Activated CD8-positive, alpha-beta memory T cell treated with anti-CD3 and anti-CD28 coated beads for 48 hours (primary cell): ENCODE data around the gene C11orf21.
"Not testable (repeated sequence)": the region's sequence is repeated elsewhere in the genome, so short reads cannot be mapped to it uniquely, and the experiment has no call there.

Source experiments
- DNase-seq, 3 experiments: peaks; one replicate each; pipeline ENCODE4 v3.0.0-alpha.2; 2020; ENCODE audit warnings: low read depth in 2 of 3, low spot score in 2 of 3

Gene C11orf21

DNA sequence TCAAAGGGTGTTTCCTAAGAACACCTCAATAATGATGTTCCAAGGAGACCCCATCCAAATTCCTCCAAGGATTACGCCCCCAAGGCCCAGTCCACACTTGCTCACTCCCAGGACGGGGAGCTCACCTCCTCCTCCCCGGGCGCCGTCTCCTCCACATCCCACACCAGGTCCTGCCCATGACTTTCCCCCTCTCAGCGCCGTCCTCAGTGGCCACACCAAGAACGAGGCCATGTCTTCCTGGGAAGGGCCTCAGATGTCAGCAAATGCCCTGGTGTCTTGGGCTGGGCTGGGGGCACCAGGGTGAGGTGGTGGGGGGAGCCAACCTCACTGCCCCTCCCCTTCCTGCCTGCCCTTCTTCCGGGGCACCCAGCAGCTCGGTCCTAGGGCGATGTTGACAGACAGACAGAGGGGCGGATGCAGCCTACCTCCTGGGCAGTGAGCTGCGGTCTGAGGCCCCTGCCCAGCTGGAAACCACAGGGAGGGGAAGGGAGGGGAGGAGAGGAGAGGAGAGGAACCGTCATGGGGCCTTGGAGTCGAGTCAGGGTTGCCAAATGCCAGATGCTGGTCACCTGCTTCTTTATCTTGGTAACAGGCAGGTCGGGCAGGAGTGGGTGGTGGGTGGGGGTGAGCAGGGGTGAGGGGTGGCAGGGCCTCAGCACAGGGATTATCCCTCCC, at the start of gene C11orf21, which contains the start of gene TSPAN32:
C11orf21 (minus strand) TSS at position 288 of the 675 bp plus-strand sequence; CDS start at position 178, 110 bp downstream.
TSPAN32 (plus strand) TSS at position 383 of the 675 bp plus-strand sequence; CDS start at position 520, 137 bp downstream.
- peak in 1 of 3 experiments; percentile 32 for DNase-seq

DNA sequence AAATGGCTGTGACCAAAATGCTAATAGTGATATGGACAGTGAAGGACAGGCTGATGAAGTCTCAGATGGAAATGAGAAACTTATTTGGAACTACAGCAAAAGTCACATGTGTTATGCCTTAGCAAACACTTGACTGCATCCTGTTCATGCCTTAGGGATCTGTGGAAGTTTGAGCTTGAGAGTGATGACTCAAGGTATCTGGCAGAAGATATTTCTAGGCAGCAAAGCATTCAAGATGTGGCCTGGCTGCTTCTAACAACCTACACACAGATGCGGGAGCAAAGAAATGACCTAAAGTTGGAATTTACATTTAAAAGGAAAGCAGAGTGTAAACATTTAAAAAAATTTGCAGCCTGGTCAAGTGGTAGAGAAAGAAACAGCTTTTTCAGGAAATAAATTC, 47.3 kb upstream of the C11orf21 start:
- DNase-seq, result no peak

DNA sequence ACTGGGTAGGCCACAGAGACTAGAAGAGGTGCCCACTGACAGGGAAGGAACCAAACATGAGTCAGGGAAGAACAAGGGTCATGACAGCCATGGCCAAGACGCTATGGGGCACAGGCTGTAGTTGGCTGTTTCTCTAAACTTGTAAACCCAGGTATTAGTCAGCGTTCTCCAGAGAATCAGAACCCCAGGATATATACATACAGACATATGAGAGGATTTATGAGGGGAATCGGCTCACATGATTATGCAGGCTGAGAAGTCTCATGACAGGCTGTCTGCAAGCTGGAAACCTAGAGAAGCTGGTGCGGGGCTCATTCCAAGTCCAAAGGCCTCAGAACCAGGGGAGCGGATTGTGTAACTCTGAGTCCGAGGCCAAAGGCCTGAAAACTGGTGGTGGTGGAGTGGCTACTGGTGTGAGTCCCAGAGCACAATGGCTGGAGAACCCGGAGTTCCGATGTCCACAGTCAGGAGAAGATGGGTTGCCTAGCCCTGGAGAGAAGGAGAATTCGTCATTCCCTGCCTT, 45.7 kb upstream of the C11orf21 start:
- DNase-seq, result no peak

DNA sequence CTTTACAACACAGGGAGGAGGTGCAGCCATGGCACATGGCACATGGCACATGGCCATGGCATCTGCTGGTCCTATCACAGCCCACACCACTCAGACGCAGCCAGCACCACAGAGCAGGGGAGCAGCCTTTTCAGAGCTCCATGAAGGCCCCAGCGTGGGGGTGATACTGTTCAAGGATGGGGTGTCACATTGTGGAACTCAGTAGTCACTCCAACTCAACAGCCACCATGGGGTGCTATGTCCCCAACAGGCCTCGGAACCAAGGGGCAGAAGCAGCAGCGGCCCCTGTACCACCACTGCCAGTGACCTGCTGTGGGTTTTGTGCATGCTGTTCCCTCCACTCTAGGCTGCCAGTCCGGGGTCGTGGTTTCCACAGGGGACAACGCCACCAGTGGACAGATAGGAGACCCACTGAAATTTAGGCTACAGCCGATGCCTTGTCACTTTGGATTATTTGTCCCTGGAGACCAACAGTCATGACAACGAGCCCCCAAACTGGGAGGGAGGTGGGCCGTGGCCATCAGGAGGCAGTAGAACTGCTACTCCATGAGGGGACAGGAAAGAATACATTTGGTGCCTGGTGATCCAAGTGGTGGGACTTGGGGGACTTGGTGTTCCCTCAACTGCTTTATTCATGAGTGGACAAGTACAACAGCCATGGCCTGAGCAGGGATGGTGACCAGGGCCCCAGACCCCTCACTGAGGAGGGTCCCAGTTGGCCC, 45.0 kb upstream of the C11orf21 start:
- no peak for DNase-seq

DNA sequence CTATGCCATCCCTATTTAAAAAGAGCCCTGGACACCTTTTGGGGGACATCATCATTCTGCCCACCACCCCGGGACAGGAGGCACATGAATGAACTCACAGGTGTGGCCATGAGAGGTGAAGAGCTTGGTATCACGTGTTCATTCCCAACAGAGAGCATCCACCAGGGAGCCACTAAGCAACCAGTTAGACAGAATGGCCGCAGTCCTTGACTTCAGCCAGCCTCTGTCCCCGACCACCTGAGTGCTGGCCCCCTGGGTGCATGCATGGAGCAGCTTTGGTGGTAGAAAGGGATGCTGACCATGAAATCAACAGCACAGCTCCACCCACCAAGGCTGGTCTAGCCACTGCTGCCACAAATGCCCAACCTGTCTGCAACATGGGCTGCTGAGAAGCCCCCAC, 44.3 kb upstream of the C11orf21 start:
- DNase-seq, result no peak

DNA sequence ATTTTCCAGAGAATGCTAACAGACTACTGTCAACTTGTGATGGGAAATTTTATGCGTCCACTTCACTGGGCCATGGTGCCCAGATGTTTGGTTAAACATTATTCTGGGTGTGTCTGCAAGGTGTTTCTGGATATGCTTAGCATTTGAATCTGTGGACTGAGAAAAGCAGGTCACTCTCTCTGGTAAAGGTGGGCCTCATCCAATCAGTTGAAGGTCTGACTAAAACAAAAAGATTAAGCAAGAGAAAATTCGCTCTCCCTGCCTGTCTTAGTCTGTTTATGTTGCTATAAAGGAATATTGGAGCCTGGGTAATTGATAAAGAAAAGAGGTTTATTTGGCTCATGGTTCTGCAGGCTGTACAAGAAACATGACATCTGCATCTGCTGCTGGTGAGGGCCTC, 43.3 kb upstream of the C11orf21 start:
- no peak for DNase-seq

DNA sequence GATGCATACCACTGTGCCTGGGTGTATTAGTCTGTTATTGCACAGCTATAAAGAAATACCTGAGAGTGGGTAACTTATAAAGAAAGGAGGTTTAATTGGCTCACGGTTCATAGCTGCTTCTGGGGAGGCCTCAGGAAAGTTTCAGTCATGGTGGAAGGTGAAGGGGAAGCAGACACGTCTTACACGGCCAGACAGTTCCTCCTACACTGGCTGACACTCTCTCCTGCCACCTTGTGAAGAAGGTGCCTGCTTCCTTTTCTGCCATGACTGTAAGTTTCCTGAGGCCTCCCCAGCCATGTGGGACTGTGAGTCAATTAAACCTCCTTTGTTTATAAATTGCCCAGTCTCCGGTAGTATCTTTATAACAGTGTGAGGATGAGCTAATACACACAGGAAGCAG, 41.8 kb upstream of the C11orf21 start:
- no peak for DNase-seq

DNA sequence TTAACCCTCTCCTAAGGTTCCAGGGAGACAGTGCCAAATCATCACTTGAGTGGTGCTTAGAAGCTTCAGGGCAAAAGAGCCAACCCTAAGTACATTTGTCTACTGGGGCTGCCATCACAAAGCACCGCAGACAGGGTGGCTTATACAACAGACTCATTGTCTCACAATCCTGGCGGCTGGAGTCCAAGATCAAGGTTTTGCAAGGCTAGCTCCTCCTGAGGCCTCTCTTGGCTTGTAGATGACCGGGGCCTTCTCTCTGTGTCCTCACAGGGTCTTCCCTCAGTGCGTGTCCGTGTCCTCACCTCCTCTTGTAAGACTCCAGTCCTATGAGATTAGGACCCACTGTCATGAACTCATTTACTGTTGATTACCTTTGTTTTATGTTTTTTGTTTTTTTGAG, 41.3 kb upstream of the C11orf21 start:
- no peak for DNase-seq

DNA sequence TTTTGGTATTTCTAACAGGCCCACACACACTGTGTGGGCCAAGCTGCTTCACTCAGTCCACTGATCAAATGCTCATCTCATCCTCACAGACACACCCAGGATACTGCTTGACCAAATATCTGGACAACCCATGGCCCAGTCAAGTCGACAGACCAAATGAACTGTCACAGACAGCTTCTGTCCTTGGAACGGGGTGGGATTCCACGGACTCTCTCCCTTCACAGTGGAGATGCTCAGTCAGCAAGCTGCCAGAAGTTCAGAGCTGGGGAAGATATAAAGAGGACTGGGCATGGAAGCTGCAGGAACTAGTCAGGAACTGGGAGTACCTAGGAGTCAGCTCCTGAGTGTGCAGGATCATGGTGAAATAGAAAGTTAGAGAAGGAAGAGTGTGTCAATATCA, 40.8 kb upstream of the C11orf21 start:
- DNase-seq, result no peak

DNA sequence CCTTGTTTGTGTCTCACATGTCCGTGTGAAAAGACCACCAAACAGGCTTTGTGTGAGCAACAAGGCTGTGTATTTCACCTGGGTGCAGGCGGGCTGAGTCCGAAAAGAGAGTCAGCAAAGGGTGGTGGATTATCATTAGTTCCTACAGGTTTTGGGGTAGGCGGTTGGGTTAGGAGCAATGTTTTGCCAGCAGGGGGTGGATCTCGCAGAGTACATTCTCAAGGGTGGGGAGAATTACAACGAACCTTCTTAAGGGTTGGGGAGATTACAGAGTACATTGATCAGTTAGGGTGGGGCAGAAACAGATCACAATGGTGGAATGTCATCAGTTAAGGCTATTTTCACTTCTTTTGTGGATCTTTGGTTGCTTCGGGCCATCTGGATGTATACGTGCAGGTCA, 37.0 kb upstream of the C11orf21 start:
- DNase-seq, result not testable (repeated sequence)

DNA sequence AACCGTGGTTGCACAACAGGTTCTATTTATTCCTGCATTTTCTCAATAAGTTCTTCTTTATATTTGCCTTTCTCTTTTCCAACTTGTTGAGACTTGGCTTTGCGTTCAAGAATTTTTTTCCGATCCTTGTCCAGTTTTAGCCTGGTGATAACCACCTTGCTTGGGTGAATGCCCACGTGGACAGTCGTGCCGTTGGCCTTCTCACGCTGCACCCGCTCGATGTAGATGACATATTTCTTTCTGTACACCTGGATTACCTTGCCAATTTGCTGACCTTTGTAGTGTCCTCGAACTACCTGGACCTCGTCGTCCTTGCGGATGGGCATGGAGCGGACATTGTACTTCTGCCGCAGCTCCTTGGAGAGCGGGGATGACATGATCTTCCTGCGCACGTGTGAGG, 33.6 kb upstream of the C11orf21 start:
- DNase-seq, result not testable (repeated sequence)

DNA sequence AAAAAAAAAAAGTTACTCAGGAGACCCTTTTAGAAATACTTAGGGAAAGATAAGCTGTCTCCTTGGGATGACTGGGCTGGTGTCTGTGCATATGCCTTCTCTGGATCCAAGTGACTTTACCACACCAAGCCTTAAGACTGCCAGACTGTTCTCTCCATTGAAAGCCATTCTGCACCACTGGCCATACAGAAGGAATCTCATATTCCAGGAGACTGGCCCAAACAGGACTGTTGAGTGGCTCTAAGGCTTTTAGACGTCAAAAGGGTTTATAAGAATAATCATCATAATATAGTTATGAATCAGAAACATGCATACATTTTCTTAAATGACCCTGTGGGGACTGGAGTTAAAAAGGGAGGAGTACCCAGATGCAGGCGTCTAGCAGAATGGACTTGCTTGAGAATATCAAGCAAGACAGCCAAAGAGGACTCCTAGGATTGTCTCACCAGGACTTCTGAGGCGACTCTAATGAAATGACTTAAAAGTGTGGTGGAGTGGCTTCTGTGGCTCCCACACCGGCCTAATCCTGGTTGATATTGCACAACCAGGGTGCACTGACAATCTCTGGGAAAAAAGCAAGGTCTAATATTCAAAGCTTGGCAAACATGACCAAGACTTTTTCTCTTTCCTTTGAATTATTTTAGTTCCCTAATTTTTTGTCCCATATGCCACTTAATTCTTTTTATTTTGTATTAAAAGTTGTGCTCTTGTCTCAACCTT, 31.9 kb upstream of the C11orf21 start:
- DNase-seq, result not testable (repeated sequence)

DNA sequence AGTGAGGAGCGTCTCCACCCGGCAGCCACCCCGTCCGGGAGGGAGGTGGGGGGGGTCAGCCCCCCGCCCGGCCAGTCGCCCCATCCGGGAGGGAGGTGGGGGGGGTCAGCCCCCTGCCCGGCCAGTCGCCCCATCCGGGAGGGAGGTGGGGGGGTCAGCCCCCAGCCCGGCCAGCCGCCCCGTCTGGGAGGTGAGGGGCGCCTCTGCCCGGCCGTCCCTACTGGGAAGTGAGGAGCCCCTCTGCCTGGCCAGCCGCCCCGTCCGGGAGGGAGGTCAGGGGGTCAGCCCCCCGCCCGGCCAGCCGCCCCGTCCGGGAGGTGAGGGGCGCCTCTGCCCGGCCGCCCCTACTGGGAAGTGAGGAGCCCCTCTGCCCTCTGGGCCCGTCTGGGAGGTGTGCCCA, 30.9 kb upstream of the C11orf21 start:
- DNase-seq, result not testable (repeated sequence)

DNA sequence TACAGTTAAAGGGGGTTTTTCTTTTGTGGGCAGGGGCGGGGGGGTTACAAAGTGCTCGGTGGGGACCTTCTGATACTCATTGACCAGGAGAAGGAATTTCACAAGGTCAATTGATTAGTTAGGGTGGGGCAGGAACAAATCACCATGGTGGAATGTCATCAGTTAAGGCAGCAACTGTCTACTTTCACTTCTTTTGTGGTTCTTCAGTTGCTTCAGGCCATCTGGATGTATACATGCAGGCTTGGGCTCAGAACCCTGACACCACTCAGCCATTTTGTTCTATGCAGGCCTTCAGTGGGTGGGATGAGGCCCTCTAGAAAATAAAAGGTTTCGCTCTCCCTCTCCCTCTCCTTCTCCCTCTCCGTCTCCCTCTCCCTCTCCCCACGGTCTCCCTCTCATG, 29.7 kb upstream of the C11orf21 start:
- no peak for DNase-seq

DNA sequence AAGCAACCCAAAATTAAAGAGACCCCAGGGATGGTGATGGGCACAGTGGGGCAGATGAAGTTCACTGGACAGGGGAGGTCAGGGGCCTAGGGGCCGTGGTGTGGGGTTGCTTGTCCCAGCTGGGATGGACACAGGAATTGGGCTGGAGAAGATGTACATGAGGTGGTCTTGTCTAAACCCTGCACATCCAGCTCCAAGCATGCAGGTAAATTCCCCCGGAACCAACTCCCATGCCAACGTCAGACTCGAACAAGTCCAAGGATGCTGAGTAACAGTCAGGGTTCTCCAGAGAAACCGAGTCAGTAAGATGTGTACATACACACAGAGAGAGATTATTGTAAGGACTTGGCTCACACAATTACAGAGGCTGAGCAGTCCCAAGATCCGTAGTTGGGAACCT, 29.0 kb upstream of the C11orf21 start:
- DNase-seq, result no peak

DNA sequence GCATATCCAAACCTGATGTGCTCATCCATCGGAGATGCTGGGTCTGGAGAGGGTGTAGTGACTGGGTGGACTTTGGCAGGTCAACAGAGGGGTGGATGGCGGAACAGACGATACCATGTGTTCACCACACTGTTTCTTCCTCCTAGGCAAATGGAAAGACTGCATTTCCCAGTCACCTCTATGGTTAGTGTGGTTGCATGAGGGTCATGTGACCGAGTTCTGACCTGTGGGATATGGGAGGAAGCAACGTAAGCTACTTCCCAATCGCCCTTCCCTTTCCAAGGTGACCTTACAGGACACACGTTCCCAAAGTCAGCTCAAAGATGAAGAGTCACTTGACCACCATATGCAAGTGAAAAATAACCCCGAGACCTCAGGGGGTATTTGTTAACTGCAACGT, 27.8 kb upstream of the C11orf21 start:
- no peak for DNase-seq

DNA sequence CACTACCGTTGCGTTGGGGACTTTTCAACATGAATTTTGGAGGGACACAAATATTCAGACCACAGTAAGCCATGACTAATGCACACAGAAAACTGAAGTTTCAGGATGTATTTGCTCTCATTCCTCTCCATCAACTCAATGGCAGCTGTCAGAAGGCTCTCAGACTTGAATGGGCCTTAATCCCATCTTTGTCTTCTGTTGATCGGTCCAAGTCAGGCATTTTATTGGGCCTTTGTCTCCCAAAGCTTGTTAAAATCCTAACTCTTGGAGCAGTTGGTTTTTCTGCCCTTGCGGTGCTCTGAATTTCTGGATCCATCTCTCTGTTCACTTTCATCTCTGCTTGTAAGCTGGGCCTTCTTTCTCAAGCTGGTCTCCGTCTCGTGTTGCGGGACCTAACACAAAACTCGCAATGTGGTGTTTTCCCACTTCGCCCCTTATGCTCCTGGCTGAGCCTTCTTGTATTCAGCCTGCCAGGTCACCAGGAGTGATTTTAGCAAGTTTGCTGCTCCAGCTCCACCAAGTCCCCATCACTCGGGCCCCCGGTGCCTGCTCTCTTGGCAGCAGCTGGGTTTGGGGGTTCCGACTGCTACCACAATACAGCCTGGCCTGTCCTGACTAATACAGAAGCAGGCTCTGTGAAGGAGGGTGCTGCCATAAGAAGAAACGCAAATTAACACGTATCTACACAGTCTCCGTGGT, 27.1 kb upstream of the C11orf21 start:
- DNase-seq, result no peak

DNA sequence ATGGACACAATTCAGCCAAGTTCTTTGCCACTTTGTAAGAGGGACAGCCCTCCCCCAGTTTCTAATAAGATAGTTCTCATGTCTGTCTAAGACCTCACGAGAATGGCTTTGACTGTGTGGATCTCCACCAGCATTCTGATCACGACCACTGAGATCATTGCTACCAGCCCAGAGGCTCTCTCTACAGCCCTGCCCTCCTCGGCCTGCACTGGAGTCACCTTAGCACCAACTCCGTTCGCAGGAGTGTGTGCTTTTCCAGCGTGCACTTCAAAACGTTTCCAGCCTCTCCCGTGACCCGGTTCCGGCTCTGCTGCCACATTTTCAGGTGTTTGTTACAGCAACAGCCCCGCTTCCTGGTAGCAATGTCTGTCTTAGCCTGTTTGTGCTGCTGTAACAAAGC, 26.3 kb upstream of the C11orf21 start:
- no peak for DNase-seq

DNA sequence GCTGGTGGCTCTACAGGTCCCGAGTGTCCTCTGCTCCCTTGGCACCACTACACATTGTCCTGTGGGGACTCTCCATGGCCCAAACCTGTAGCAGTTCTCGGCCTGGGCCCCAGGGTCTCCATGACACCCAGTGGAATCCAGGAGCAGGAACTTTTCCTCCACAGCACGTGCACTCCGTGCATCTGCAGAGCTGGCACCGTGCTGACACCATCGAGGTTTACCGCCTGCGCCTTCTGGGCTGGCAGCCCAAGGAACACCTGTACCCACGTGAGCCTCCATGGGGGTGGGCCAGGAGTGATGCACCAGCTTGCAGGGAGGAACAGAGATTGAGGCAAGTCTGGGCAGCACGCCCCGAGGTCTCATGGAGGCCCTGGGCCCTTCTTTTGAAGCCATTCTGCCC, 25.3 kb upstream of the C11orf21 start:
- DNase-seq, result no peak

DNA sequence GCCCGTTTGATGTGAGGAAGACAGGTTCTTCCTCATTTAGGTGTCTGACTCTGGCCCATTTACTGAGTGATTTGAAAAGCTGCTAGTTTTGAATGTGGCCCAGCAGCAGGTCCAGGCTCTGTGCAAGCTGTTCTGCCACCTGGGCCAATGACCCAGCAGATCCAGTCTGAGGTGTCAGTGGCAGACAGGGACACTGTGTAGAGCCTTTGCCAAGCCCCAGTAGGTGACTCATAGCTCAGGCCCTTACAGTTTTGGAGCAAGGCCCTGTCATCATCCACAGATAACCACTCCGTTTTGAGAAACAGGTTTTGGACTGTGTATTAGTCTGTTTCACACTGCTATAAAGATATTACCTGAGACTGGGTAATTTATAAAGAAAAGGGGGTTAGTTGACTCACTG, 24.0 kb upstream of the C11orf21 start:
- DNase-seq, result no peak

DNA sequence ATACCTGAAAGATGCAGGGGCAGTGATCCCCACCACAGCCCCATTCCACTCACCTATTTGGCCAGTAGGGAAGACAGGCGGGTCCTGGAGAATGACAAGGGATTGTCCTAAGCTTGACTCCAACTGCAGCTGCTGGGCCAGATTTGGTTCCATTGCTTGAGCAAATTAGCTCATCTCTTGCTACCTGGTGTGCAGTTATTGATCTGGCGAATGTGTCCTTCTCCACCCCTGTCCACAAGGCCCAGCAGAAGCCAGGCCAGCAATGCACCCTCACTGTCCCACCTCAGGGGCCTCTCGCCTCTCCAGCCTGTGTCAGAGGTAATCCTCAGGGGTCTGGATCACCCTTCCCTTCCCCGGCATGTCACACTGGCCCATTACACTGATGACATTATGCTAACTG, 23.4 kb upstream of the C11orf21 start:
- DNase-seq, result no peak
